ENCODE measurements around the gene NKAPL.

DNA sequence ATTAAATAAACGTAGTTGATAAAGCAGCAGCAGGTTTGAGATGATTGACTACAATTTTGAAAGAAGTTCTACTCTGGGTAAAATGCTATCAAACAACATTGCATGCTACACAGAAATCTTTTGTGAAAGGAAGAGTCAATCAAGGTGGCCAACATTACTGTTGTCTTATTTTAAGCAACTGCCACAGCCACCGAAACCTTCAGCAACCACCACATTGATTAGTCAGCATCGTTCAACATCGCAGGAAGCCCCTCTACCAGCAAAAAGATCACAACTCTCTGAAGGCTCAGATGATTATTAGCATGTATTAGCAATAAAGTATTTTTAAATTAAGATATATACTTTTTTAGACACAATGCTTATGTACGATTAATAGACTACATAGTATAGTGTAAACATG, 36.2 kb downstream of the NKAPL start:
- TF ChIP-seq, protein P1, sequence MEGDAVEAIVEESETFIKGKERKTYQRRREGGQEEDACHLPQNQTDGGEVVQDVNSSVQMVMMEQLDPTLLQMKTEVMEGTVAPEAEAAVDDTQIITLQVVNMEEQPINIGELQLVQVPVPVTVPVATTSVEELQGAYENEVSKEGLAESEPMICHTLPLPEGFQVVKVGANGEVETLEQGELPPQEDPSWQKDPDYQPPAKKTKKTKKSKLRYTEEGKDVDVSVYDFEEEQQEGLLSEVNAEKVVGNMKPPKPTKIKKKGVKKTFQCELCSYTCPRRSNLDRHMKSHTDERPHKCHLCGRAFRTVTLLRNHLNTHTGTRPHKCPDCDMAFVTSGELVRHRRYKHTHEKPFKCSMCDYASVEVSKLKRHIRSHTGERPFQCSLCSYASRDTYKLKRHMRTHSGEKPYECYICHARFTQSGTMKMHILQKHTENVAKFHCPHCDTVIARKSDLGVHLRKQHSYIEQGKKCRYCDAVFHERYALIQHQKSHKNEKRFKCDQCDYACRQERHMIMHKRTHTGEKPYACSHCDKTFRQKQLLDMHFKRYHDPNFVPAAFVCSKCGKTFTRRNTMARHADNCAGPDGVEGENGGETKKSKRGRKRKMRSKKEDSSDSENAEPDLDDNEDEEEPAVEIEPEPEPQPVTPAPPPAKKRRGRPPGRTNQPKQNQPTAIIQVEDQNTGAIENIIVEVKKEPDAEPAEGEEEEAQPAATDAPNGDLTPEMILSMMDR (IDR thresholded peaks at IDR 0.05; ENCODE audit: low read depth, low read length), result no peak
- TF ChIP-seq MYC (IDR thresholded peaks at IDR 0.05; ENCODE audit: low read depth, low read length), result no peak
- no peak for TF ChIP-seq POLR2A (IDR thresholded peaks at IDR 0.05; ENCODE audit: extremely low read depth, insufficient read length)
